ENCODE data around the gene PRAME.

DNA sequence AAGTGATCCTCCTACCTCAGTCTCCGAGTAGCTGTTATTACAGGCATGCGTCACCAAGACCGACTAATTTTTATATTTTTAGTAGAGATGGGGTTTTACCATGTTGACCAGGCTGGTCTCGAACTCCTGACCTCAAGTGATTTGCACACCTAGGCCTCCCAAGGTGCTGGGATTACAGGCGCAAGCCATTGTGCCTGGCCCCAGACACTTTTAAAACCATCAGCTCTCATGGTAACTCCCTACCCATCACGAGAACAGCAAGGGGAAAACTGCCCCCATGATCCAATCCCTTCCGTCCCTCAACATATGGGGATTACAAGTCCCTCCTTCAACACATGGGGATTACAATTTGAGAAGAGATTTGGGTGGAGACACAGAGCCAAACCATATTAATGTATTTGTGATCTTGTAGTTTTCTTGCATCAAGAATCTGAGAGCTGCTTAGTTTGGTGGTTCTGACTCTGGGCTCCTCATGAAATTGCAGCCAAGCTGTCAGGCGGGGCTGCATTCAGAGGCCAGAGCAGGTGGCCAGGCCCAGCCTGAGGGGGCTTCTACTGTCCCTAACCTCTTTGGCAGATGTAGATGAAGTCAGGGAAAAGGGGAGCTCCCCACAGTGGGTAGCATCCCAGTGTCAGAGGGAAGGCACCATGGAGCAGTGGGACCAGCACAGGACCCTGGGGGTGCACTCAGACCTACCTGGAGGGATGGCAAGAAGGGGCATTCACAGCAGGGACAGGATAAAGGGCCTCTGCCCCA lies 31.2 kb upstream of the PRAME start:
- TF ChIP-seq, protein P1, sequence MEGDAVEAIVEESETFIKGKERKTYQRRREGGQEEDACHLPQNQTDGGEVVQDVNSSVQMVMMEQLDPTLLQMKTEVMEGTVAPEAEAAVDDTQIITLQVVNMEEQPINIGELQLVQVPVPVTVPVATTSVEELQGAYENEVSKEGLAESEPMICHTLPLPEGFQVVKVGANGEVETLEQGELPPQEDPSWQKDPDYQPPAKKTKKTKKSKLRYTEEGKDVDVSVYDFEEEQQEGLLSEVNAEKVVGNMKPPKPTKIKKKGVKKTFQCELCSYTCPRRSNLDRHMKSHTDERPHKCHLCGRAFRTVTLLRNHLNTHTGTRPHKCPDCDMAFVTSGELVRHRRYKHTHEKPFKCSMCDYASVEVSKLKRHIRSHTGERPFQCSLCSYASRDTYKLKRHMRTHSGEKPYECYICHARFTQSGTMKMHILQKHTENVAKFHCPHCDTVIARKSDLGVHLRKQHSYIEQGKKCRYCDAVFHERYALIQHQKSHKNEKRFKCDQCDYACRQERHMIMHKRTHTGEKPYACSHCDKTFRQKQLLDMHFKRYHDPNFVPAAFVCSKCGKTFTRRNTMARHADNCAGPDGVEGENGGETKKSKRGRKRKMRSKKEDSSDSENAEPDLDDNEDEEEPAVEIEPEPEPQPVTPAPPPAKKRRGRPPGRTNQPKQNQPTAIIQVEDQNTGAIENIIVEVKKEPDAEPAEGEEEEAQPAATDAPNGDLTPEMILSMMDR (IDR thresholded peaks at IDR 0.05): no peak
- no peak for TF ChIP-seq POLR2A (IDR thresholded peaks at IDR 0.05)

All from Peyer's patch (tissue), 4 donors.